Central memory CD8-positive, alpha-beta T cell (primary cell): ENCODE results near the gene CCDC110.

Experiments
- ATAC-seq: fragments of 150-1000 bp; cut with Tn5 transposase; replicated peaks from 2 replicates; pipeline ENCODE4 v1.10.0; 2022; ENCODE audit warnings: mild to moderate bottlenecking, moderate FRiP score, moderate number of reproducible peaks; ENCODE audit not compliant: poor library complexity, severe bottlenecking; ENCODE audit errors: extremely low read depth
- DNase-seq, 2 donors: peaks; one replicate each; pipeline ENCODE4 v3.0.0; 2021; ENCODE audit warnings: low spot score in 2 of 2
- H3K27ac Mint-ChIP-seq: one replicate; pipeline ENCODE4 v1.8.0; 2022; ENCODE audit warnings: low read depth, mild to moderate bottlenecking, moderate library complexity, mixed read lengths
- H3K27me3 Mint-ChIP-seq: one replicate; pipeline ENCODE4 v1.8.0; 2022; ENCODE audit warnings: mixed read lengths
- H3K36me3 Mint-ChIP-seq: one replicate; pipeline ENCODE4 v1.8.0; 2022; ENCODE audit warnings: mild to moderate bottlenecking, moderate library complexity, mixed read lengths; ENCODE audit not compliant: insufficient read depth
- H3K4me1 Mint-ChIP-seq: one replicate; pipeline ENCODE4 v1.8.0; 2022; ENCODE audit warnings: mixed read lengths
- H3K4me3 Mint-ChIP-seq: one replicate; pipeline ENCODE4 v1.8.0; 2022; ENCODE audit warnings: mild to moderate bottlenecking, moderate library complexity, mixed read lengths
- H3K9me3 Mint-ChIP-seq: one replicate; pipeline ENCODE4 v1.8.0; 2022; ENCODE audit warnings: mixed read lengths

CCDC110 gene

DNA sequence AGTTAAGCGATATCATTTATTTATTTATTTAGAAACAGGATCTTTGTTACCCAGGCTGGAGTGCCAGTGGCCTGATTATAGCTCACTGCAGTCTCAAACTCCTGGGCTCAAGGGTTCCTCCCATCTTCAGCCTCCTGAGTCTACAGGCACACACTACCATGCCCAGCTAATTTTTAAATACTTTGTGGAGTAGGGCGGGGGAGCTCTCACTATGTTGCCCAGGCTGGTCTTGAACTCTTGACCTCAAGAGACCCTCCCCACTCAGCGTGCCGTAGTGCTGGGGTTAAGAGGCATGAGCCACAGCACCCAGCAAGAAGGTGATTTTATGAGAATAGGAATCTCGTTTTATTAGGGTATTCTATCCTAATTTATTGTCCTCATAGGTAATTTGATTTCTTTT lies 41.9 kb downstream of the CCDC110 start:
- H3K4me1 Mint-ChIP-seq, result peaks cover 12% of the 10 kb centered on the region
- no peak overlapping the region for H3K27ac Mint-ChIP-seq
- no peak for ATAC-seq
- H3K9me3 Mint-ChIP-seq, result no peaks in the 10 kb centered on the region
- no peak for DNase-seq
- peaks cover 7% of the 10 kb centered on the region for H3K27me3 Mint-ChIP-seq
- no peak overlapping the region for H3K4me3 Mint-ChIP-seq
- H3K36me3 Mint-ChIP-seq, result peaks cover 15% of the 10 kb centered on the region

DNA sequence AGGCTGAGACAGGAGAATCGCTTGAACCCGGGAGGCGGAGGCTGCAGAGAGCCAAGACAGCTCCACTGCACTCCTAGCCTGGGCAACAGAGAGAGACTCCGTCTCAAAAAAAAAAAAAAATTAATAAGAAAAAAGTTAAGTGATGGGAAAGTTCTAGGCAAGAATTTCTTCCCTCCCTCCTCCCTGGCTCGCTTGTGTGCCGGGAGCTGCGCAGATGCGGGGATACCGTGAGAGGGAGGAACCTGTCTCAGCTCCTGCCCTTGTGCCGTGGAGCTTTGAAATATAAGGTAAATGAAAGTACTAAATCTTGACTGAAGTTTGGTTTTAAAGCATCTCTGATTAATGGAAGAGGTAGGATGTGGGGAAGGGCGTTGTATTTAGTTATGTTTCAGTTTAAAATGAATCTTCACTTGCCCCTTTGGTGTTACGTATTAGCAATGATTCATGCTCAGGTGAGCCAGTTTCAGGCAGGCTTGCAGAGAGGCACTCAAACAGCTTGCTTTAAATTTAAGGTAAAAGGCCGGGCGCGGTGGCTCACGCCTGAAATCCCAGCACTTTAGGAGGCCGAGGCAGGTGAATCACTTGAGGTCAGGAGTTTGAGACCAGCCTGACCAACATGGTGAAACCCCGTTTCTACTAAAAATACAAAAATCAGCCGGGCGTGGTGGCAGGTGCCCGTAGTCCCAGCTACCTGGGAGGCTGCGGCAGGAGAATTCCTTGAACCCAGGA lies 44.4 kb downstream of the CCDC110 start:
- H3K9me3 Mint-ChIP-seq, result no peaks in the 10 kb centered on the region
- H3K36me3 Mint-ChIP-seq, result peaks cover 15% of the 10 kb centered on the region
- peak overlapping the region; percentile 93 for H3K27ac Mint-ChIP-seq
- DNase-seq, result no peak
- H3K4me1 Mint-ChIP-seq, result peaks cover 25% of the 10 kb centered on the region
- peak overlapping the region; percentile 82 for H3K4me3 Mint-ChIP-seq
- ATAC-seq, result no peak
- H3K27me3 Mint-ChIP-seq, result peaks cover 7% of the 10 kb centered on the region

GRCh38 chr4:185425647-185426352 lies 45.7 kb downstream of the CCDC110 start, which contains the start of gene UFSP2:
UFSP2 (minus strand) TSS chr4:185425964; CDS start chr4:185425868, 96 bp downstream.
- Mint-ChIP-seq H3K27me3 (peaks cover 7% of the 10 kb centered on the region), H3K36me3 (peaks cover 16% of the 10 kb centered on the region), H3K9me3 (no peaks in the 10 kb centered on the region), H3K4me1 (peaks cover 35% of the 10 kb centered on the region), H3K4me3 (peak within 1 kb of the TSS; percentile 82), H3K27ac (peak within 1 kb of the TSS; percentile 93)
- ATAC-seq (peak; percentile 91), DNase-seq (peak; percentile 90 to 97)

DNA sequence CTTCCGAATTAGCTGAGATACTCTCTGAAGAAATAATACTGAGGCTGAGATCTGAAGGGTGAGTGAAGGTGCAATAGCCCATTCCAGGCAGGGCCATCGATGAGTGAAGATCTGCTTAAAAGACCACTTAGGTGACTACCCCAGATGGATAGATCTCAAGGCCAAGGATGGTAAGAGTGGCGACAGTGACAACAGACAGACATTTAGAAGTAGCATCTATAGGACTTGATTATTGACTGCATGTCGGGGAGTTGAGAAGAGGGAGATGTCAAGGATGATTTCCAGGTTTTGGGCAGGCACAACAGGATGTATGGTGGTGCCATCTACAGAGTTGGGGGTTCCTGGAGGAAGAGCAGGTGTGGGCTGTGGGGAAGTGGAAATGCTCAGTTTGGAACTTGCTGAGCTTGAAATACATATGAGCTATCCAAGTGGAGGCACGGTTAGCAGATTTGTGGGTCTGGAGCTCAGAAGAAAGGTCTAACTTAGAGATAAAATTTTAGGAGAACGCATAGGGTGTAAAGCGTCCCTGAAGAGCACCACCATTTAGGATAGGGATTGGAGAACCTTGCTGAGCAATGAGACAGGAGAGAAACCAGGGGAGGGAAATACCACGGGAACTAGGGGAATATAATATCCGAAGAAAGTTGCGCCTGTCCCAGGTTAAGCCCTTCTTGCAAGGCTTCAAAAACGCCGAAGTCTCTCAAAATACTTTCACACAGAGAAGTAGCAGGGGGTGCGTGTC lies 46.5 kb downstream of the CCDC110 start:
- Mint-ChIP-seq H3K4me1 (peaks cover 35% of the 10 kb centered on the region), H3K27me3 (peaks cover 6% of the 10 kb centered on the region), H3K27ac (peak overlapping the region; percentile 93), H3K4me3 (peak overlapping the region; percentile 82), H3K9me3 (no peaks in the 10 kb centered on the region), H3K36me3 (peaks cover 16% of the 10 kb centered on the region)
- ATAC-seq (no peak), DNase-seq (no peak)

DNA sequence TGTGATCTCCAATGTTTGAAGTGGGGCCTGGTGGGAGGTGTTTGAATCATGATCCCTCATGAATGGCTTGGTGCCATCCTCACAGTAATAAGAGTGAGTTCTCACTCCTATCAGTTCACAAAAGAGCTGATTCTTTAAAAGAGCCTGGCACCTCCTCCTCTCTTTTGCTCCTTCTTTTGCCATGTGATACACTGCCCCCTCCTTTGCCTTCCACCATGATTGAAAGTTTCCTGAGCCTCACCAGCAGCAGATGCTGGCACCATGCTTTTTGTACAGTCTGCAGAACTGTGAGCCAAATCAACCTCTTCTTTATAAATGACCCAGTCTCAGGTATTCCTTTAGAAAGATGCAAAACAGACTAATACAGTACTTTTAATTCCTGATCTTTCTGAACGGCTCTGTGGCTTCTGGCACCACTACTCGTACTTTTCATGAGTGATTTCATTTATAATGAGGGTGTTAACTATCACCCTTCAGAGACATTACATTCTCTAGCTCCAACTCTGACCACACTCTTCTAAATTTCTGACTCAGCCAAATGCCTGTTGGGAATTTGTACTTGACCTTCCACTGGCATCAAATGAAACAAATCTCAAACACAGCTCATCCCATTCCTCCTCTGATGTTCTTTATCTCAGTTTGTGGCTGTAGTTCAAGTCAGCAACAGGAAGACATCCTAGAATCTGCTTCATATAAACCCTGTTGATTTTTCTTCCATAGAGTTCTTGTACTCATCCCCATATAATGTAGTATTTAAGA lies 50.0 kb downstream of the CCDC110 start:
- H3K36me3 Mint-ChIP-seq, result peaks cover 27% of the 10 kb centered on the region
- no peaks in the 10 kb centered on the region for H3K27me3 Mint-ChIP-seq
- no peak for ATAC-seq
- H3K9me3 Mint-ChIP-seq, result no peaks in the 10 kb centered on the region
- DNase-seq, result no peak
- no peak overlapping the region for H3K27ac Mint-ChIP-seq
- H3K4me3 Mint-ChIP-seq, result no peak overlapping the region
- H3K4me1 Mint-ChIP-seq, result peaks cover 41% of the 10 kb centered on the region

DNA sequence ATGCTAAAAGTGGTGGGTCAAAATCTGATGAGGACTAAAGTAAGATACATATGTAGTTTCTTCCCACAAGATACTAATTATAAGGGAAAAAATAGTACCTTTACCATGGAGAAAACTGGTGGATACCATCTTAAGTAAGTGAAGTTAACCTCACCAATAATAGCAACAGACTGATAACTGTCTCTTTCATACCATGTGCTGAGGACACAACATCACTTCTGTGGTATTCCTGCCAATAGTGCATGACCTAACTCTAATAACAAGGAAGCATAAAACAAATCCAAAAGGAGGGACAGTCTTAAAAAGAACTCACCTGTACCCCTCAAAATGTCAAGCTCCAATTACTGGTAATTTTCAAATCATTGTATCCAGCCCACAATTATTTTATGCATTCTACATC lies 54.6 kb downstream of the CCDC110 start:
- DNase-seq (no peak), ATAC-seq (no peak)
- Mint-ChIP-seq H3K4me3 (no peak overlapping the region), H3K27ac (no peak overlapping the region), H3K27me3 (no peaks in the 10 kb centered on the region), H3K36me3 (peaks cover 21% of the 10 kb centered on the region), H3K9me3 (no peaks in the 10 kb centered on the region), H3K4me1 (peaks cover 15% of the 10 kb centered on the region)

GRCh38 chr4:185412412-185412811 lies 59.1 kb downstream of the CCDC110 start:
- no peak overlapping the region for H3K4me3 Mint-ChIP-seq
- peaks cover 16% of the 10 kb centered on the region for H3K36me3 Mint-ChIP-seq
- no peaks in the 10 kb centered on the region for H3K27me3 Mint-ChIP-seq

GRCh38 chr4:185411849-185412248 lies 59.7 kb downstream of the CCDC110 start:
- H3K9me3 Mint-ChIP-seq, result no peaks in the 10 kb centered on the region
- H3K27ac Mint-ChIP-seq, result no peak overlapping the region
- no peak for DNase-seq
- ATAC-seq, result no peak
- no peaks in the 10 kb centered on the region for H3K4me1 Mint-ChIP-seq
- no peak overlapping the region for H3K4me3 Mint-ChIP-seq
- no peaks in the 10 kb centered on the region for H3K27me3 Mint-ChIP-seq
- peaks cover 13% of the 10 kb centered on the region for H3K36me3 Mint-ChIP-seq

More at GRCh38 chr4:185412412-185412811, 59.1 kb downstream of the CCDC110 start:
- H3K27ac Mint-ChIP-seq, result no peak overlapping the region
- peaks cover 4% of the 10 kb centered on the region for H3K4me1 Mint-ChIP-seq
- no peaks in the 10 kb centered on the region for H3K9me3 Mint-ChIP-seq
- no peak for ATAC-seq
- DNase-seq, result no peak

DNA sequence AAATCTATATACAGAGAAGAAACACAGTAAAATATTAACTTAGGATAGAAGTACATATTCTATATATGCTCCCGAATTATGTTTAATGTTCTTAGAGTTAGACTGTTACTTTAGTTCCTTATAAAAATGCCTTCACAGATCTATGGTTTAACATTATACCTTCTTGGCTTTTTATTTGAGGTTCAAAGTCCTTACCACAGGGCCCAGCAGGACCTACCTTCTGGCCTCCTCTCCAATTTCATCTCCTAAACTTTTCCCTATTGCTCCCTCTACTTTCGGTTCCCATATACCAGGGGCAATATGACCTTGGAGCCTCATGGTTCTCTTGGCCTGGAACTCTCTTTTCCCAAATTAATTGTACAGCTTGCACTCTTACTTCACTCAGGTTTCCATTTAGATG lies 63.1 kb downstream of the CCDC110 start:
- Mint-ChIP-seq H3K27me3 (no peaks in the 10 kb centered on the region), H3K9me3 (no peaks in the 10 kb centered on the region), H3K4me1 (no peaks in the 10 kb centered on the region), H3K27ac (no peak overlapping the region), H3K4me3 (no peak overlapping the region), H3K36me3 (peaks cover 25% of the 10 kb centered on the region)
- ATAC-seq, result no peak
- no peak for DNase-seq

DNA sequence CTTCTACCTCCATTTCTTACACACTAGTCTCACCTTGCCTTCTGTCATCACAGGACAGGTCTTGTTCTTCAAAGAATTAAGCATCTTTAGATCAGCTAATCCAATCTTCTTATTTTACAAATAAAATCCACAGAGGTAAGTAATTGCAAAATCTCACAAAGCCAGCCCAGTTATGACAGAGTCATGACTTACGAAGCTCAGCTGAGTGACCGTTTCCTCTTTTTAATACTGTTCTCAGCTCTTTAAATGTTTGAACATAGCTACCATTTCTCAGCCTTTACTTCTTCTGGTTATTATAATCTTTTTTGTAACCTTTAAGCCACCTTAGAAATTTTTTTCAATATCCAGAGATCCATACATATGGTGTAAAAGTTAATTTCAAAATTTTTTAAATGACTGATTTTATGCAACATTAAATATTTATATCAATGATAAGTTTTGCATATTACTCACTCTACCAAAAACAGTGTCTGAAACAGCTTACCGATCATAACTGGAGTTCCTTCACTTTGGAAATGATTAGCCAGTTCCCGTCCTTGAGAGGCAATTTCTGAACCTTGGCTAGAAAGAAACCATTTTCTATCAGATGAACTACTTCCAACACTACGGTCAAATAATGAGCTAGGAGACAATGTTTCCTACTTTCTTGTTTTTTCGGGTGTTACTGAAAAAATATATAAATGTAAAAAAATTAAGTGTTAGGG lies 66.1 kb downstream of the CCDC110 start:
- ATAC-seq, result no peak
- Mint-ChIP-seq H3K27ac (peak overlapping the region; percentile 38), H3K36me3 (peaks cover 26% of the 10 kb centered on the region), H3K4me1 (no peaks in the 10 kb centered on the region), H3K27me3 (no peaks in the 10 kb centered on the region), H3K4me3 (no peak overlapping the region), H3K9me3 (no peaks in the 10 kb centered on the region)
- no peak for DNase-seq

DNA sequence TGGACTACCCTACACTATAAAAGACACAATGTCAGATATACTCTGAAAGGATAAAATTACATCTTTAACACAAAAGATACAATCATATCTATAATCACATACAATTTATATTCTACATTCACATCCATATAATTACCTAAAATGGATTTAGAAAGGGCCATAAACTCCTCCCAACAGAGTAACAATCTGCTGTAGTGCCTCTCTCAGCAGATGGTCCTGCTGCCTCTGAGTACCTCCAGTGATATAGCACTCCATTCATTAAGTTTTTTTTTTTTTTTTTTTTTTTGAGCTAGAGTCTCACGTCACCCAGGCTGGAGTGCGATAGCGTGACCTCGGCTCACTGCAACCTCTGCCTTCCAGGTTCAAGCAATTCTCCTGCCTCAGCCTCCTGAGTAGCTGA lies 67.5 kb downstream of the CCDC110 start:
- no peaks in the 10 kb centered on the region for H3K9me3 Mint-ChIP-seq
- DNase-seq (no peak), ATAC-seq (no peak)
- peaks cover 34% of the 10 kb centered on the region for H3K36me3 Mint-ChIP-seq
- H3K4me3 Mint-ChIP-seq, result no peak overlapping the region
- H3K4me1 Mint-ChIP-seq, result no peaks in the 10 kb centered on the region
- no peaks in the 10 kb centered on the region for H3K27me3 Mint-ChIP-seq
- no peak overlapping the region for H3K27ac Mint-ChIP-seq

- ATAC-seq (no peak), DNase-seq (no peak)
- peaks cover 28% of the 10 kb centered on the region for H3K36me3 Mint-ChIP-seq
- peaks cover 21% of the 10 kb centered on the region for H3K4me1 Mint-ChIP-seq
- no peak overlapping the region for H3K4me3 Mint-ChIP-seq
- no peaks in the 10 kb centered on the region for H3K27me3 Mint-ChIP-seq
- no peak overlapping the region for H3K27ac Mint-ChIP-seq
- H3K9me3 Mint-ChIP-seq, result no peaks in the 10 kb centered on the region
These were observed 72.1 kb downstream of the CCDC110 start for GRCh38 chr4:185399466-185399865.
